Testis (tissue), 3 donors: ENCODE measurements around the gene ALDOB. TPM values are rescaled to one million over a fixed set of nuclear protein-coding genes. Genes with fewer than 3 reads are reported as not detected.

ENCODE experiments used
- DNase-seq: peaks from one replicate; pipeline ENCODE4 v3.0.0-alpha.2; 2019
- H3K27ac ChIP-seq, 2 donors: fragments of 200-600 bp; sonication (generic); one replicate each; pipeline ENCODE4 v1.5.1; 2019
- H3K27me3 ChIP-seq: fragments of 200-600 bp; sonication (generic); one replicate; pipeline ENCODE4 v1.5.1; 2019
- H3K36me3 ChIP-seq: fragments of 200-600 bp; sonication (generic); one replicate; pipeline ENCODE4 v1.5.1; 2017; ENCODE audit warnings: low read depth; ENCODE audit errors: missing control alignments
- H3K4me1 ChIP-seq: fragments of 200-600 bp; sonication (generic); one replicate; pipeline ENCODE4 v1.5.1; 2019
- H3K4me3 ChIP-seq, 2 donors: fragments of 200-600 bp; sonication (generic); one replicate each; pipeline ENCODE4 v1.5.1; 2017 to 2019
- H3K9me3 ChIP-seq: fragments of 200-600 bp; sonication (generic); one replicate; pipeline ENCODE4 v1.5.1; 2017
- POLR2A ChIP-seq: fragments of 450-650 bp; IDR thresholded peaks from one replicate; pipeline ENCODE4 v1.6.1; 2017; ENCODE audit warnings: antibody characterized with exemption, mild to moderate bottlenecking, moderate library complexity
- WGBS, 2 donors: methylation state at CpG; one replicate each; pipeline ENCODE4 v1.1.5; 2018; 5-methylcytosine and 5-hydroxymethylcytosine counted together
- intact Hi-C: fragments of 100-400 bp; cut with DNase I; formaldehyde crosslinking; loops from one replicate; pipeline ENCODE4 v1.15.1; 2023; ENCODE audit warnings: low total_unique reads
- polyA plus RNA-seq: library from polyadenylated mRNA; stranded (reverse); fragments of 350-450 nt; fragmentation: Illumina TruSeq; extraction: RNeasy Lipid Tissue Mini Kit (QIAGEN cat#74804); gene quantifications from one replicate; pipeline ENCODE4 v1.2.3, GENCODE V29; 2014; ENCODE audit warnings: low read depth, low replicate concordance; ENCODE audit not compliant: insufficient read depth
- total RNA-seq, 2 donors: library from RNA; depleted of rRNA; stranded (reverse); fragments of >200 nt; gene quantifications; one replicate each; pipeline ENCODE4 v1.2.3, GENCODE V29; 2016
- TF ChIP-seq, protein P1 (sequence below), 3 experiments: fragments of 450-650 bp in 2 of 3; fragments of 200-600 bp in 1 of 3; sonication (generic) in 1 of 3; IDR thresholded peaks; one replicate each; pipeline ENCODE4 v1.5.1; 2016 to 2019; ENCODE audit warnings: antibody characterized with exemption in 3 of 3, mild to moderate bottlenecking in 2 of 3, moderate library complexity in 1 of 3

Gene ALDOB
- total and polyA plus RNA-seq, 3 donors from 2014 or later, result 0.79 to 1.9 TPM; not detected in 1

DNA sequence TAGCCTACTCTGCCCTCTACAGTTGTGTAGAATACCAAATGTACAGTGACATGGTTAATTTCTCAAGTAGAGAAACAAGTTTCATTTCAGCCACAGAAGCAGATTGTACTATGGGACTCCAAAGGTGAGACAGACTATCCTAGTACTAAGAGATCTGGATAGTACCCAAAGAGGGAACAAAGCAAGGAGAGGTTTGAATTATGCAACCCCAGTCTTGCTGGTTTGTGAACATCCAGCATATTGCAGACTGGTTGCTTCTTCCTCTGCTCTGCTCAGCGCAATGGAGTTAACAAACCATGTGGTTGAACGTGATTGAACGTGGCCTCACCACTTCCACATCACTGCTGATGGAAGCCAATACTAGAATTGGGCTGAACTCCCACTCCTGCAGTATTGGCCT is 43.3 kb upstream of the ALDOB start:
- Histone ChIP-seq H3K36me3 (no peaks in the 10 kb centered on the region), H3K27ac (no peak overlapping the region), H3K27me3 (no peaks in the 10 kb centered on the region), H3K9me3 (no peaks in the 10 kb centered on the region), H3K4me1 (no peaks in the 10 kb centered on the region), H3K4me3 (no peak overlapping the region)
- no peak for DNase-seq
- intact Hi-C loops, result no loop called here
- 74 to 82% methylated on average over 3 of the region's 3 CpGs for WGBS, 2 donors
- no peak for TF ChIP-seq POLR2A
- TF ChIP-seq, protein P1, sequence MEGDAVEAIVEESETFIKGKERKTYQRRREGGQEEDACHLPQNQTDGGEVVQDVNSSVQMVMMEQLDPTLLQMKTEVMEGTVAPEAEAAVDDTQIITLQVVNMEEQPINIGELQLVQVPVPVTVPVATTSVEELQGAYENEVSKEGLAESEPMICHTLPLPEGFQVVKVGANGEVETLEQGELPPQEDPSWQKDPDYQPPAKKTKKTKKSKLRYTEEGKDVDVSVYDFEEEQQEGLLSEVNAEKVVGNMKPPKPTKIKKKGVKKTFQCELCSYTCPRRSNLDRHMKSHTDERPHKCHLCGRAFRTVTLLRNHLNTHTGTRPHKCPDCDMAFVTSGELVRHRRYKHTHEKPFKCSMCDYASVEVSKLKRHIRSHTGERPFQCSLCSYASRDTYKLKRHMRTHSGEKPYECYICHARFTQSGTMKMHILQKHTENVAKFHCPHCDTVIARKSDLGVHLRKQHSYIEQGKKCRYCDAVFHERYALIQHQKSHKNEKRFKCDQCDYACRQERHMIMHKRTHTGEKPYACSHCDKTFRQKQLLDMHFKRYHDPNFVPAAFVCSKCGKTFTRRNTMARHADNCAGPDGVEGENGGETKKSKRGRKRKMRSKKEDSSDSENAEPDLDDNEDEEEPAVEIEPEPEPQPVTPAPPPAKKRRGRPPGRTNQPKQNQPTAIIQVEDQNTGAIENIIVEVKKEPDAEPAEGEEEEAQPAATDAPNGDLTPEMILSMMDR (IDR thresholded peaks at IDR 0.05), result no peak

DNA sequence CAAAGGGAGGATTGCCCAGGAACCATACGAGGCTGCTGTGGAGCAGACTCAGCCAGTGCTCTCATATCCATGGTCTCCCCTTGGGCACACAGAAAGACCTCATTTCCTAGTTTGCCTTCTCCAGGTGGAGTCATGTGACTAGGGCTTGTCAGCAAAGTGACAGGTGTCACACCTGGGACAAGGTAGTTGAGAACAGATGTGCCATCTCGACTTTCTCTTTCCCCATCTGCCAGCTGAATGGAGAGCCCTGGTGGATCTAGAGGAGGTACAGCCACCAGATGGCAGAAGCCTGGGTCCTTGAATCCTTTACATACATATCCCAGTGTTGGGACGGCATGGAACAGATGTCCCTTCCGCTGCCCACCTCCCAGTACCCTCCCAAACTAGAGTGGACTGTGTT is 42.9 kb upstream of the ALDOB start:
- intact Hi-C loops, result no loop called here
- TF ChIP-seq POLR2A, result no peak
- TF ChIP-seq, protein P1 (IDR thresholded peaks at IDR 0.05), result no peak
- DNase-seq, result no peak
- Histone ChIP-seq H3K4me3 (no peak overlapping the region), H3K27ac (no peak overlapping the region), H3K36me3 (no peaks in the 10 kb centered on the region), H3K4me1 (no peaks in the 10 kb centered on the region), H3K27me3 (no peaks in the 10 kb centered on the region), H3K9me3 (no peaks in the 10 kb centered on the region)
- WGBS, 2 donors, result 84 to 87% methylated on average over 4 of the region's 4 CpGs

DNA sequence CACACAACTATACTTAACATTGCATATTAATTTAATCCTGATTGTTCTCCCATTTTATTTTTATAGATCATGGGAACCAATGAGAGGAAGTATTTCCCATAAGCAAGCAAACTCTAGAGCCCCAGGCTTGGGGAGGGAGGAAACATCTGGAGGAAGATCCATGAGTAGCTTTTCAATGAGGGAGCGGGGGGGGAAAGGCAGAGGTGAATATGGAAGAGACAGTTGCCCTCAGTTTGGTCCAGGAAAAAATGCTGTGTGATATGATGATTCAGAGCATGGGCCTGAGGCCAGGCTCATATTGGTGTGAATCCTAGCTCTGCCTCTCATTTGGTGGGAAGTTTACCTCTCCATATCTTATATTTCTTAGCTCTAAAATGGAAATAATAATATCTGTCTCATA is 42.2 kb upstream of the ALDOB start:
- WGBS, 2 donors, result 73 to 75% methylated on average over 1 of the region's 1 CpG
- H3K4me1 ChIP-seq, result no peaks in the 10 kb centered on the region
- no peak overlapping the region for H3K27ac ChIP-seq
- no peak overlapping the region for H3K4me3 ChIP-seq
- intact Hi-C loops, result no loop called here
- TF ChIP-seq, protein P1 (IDR thresholded peaks at IDR 0.05), result no peak
- no peak for TF ChIP-seq POLR2A
- no peaks in the 10 kb centered on the region for H3K27me3 ChIP-seq
- no peaks in the 10 kb centered on the region for H3K36me3 ChIP-seq
- H3K9me3 ChIP-seq, result no peaks in the 10 kb centered on the region
- DNase-seq, result no peak

DNA sequence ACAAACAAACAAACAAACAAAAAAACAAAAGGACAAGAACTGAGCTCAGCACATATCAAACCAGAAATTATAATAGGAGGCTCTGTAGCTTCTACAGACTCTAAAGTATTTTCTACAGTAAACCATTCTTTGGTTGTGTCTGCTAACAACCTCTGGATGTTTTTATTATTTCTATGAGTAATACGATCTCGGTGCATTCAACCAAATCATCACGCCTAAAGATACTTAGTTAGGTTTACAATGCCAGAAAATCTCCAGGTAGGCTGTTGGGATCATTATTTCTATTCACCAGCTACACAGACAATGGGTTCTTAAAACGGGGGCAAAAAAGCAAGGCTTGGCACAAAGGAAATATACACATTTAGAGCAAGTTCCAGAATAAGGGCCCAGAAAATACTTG is 41.6 kb upstream of the ALDOB start:
- no peak overlapping the region for H3K27ac ChIP-seq
- WGBS, 2 donors, result 80 to 81% methylated on average over 4 of the region's 4 CpGs
- H3K4me3 ChIP-seq, result no peak overlapping the region
- no peaks in the 10 kb centered on the region for H3K27me3 ChIP-seq
- no peak for DNase-seq
- TF ChIP-seq POLR2A, result no peak
- TF ChIP-seq, protein P1 (IDR thresholded peaks at IDR 0.05), result no peak
- H3K9me3 ChIP-seq, result no peaks in the 10 kb centered on the region
- H3K36me3 ChIP-seq, result no peaks in the 10 kb centered on the region
- intact Hi-C loops, result no loop called here
- H3K4me1 ChIP-seq, result no peaks in the 10 kb centered on the region

DNA sequence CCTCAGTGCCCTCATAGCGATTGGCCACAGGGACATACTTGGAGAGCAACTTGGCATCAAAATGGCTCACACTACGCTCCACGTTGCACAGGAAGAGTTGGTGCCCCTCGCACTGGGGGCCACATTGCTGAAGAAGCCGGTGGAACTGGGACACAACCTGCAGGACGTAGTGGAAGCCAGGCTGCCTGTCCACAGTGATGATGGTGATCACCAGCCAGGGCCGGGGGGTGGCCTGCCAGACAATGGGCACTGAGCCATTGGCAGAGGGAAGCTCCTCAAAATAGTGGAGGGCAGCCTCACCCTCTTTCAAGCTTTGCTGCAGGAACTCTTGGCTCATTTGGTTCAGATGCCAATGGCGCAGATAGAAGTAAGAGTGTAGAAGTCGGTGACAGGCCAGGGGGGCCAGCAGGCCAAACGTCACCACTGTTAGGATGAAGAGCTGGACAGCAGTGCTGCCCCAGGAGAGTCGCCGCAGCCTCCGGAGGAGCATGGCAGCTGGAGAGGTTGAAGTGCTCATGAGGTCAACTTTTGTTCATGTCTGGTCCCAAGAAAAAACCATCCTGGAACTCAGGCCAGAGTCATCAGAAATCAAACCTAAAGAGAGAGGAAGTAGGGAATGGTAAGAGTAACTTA is 41.1 kb upstream of the ALDOB start:
- intact Hi-C loops, result no loop called here
- no peaks in the 10 kb centered on the region for H3K36me3 ChIP-seq
- H3K27ac ChIP-seq, result no peak overlapping the region
- H3K4me1 ChIP-seq, result no peaks in the 10 kb centered on the region
- no peak for DNase-seq
- H3K4me3 ChIP-seq, result no peak overlapping the region
- TF ChIP-seq, protein P1 (IDR thresholded peaks at IDR 0.05), result no peak
- no peak for TF ChIP-seq POLR2A
- H3K9me3 ChIP-seq, result no peaks in the 10 kb centered on the region
- H3K27me3 ChIP-seq, result no peaks in the 10 kb centered on the region
- 92 to 94% methylated on average over 13 of the region's 13 CpGs for WGBS, 2 donors
